ENCODE measurements around the gene RASD1.
"Not testable (repeated sequence)": the region's sequence is repeated elsewhere in the genome, so short reads cannot be mapped to it uniquely, and the experiment has no call there.

Gene RASD1

DNA sequence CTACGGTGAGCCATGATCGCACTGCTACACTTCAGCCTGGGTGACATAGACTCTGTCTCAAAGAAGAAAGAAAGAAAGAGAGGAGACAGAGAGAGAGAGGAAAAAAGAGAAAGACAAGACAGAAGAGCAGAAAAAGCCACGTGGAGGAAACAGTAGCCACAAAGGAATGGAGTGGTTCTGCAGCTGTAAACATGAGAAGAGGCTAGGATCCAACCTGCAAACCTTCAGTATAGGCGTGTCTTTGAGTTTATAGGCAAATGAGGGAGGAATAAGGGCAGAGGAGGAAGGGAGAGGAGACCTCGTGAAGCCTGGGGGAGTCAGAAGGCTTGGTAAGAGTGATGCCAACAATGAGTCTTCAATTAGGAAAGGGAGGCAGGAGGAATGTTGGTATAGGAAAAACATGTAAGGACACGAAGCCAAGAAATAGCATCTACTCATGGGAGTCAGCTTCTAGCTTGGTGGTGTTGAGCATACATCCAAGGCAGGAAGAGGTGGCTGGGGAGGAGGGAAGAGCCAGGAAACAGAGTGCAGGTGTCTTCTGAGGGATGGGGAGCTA lies 15.5 kb downstream of the RASD1 start:
- no peak for DNase-seq
- intact Hi-C loops (cut with DNase I) = no loop called here

GRCh38 chr17:17479209-17479608 lies 17.0 kb downstream of the RASD1 start:
- intact Hi-C loops (cut with DNase I) = no loop called here
- DNase-seq = no peak

DNA sequence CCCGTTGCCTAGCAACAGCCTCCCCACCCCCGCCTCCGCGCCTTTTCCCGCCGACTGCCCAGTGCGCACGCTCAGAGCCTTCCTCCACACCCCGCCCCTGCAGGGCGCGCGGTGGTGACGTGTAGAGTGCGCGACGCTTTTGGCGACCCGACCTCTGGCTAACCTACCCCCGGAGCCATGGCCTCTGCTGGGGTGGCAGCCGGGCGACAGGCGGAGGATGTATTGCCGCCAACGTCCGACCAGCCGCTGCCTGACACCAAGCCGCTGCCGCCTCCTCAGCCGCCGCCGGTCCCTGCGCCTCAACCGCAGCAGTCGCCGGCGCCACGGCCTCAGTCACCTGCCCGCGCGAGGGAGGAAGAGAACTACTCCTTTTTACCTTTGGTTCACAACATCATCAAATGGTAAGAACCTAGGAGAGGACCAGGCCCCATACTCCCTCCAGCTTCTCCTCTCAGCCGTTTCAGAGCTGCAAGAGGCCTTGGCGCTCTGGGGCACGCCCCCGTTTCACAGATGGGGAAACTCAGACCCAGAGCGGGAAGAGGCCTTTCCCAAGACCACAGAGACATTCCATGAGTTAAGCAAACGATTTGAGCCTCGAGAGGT lies 19.2 kb downstream of the RASD1 start, which contains the start of gene MED9:
TSS of gene MED9 (plus strand) at position 136 of the 603 bp plus-strand sequence. CDS start at position 178, 42 bp downstream.
- peak; percentile 83 to 99 (median 91) for DNase-seq
- intact Hi-C loops (cut with DNase I) = no loop called here

DNA sequence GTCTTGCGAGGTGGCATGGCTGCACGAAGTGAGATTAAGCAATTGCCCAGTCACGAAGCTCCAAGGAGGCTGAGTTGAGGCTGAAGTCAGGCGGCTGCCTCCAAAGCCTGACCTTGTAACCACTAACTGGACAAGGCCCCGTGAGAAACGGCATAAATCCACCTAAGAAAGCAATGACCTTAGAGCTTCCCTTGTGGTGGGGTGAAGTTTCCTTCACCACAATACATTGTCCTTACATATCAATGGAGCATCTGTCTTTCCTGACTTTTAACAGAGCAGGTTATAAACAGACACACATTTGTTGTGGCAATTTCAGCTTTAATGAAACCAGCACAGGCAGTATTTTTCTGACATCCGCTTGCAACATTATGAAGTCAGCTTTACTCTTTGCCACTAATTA lies 21.9 kb downstream of the RASD1 start:
- no peak for DNase-seq
- intact Hi-C loops (cut with DNase I) = no loop called here

DNA sequence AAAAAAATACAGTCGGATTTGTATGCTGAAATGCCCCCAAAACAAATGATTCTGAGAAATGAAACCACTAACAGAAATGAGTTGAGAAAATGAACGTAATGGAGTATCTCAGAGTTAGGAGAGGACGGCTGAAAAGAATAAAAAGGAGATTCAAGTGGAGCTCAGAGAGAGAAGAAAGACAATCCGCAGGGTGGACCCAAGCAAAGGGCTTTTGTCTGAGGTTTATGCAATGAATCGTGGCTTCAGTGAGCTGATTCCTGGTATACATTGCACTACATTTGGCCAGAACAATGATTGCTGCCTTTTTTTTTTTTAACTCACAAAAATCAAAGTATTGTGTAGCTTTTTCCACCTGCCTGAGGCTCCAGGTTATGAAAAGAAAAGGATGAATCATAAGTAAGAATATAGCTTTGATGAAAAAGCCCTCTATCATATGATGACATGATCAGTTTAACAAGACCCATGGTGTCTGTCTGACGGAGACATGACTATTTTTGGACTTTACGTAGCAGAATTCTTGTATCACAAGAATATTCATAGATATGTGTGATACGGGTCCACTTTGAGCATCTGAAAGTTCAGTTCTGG lies 23.8 kb downstream of the RASD1 start:
- DNase-seq = no peak
- intact Hi-C loops (cut with DNase I) = no loop called here

GRCh38 chr17:17469996-17470395 lies 26.2 kb downstream of the RASD1 start:
- intact Hi-C loops (cut with DNase I) = loop anchor here (10.0 kb wide), 1 partner anchor 55 kb away; no protein-coding TSS in a partner anchor
- no peak for DNase-seq

DNA sequence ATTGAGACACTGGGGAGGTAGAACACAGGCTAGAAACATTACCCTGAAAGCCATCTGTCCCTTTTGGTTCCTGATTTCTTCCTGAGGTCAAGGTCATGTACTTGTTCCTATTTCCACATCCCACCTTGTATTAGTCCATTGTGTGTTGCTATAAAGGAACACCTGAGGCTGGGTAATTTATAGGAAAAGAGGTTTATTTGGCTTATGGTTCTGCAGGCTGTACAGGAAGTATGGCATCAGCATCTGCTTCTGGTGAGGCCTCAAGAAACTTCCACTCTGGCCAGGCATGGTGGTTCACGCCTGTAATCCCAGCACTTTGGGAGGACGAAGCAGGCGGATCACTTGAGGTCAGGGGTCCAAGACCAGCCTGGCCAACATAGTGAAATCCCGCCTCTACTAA lies 26.8 kb downstream of the RASD1 start:
- intact Hi-C loops (cut with DNase I) = loop anchor here (10.0 kb wide), 1 partner anchor 55 kb away; no protein-coding TSS in a partner anchor
- DNase-seq = no peak

- peak in 7 of 10 donors; percentile 41 to 92 (median 51) for DNase-seq
- intact Hi-C loops (cut with DNase I) = loop anchor here (10.0 kb wide), 1 partner anchor 54 kb away; no protein-coding TSS in a partner anchor
Observed at GRCh38 chr17:17468217-17469010, 27.8 kb downstream of the RASD1 start.

GRCh38 chr17:17467720-17468119 lies 28.5 kb downstream of the RASD1 start:
- intact Hi-C loops (cut with DNase I) = loop anchor here (10.0 kb wide), 1 partner anchor 53 kb away; no protein-coding TSS in a partner anchor
- DNase-seq = no peak

DNA sequence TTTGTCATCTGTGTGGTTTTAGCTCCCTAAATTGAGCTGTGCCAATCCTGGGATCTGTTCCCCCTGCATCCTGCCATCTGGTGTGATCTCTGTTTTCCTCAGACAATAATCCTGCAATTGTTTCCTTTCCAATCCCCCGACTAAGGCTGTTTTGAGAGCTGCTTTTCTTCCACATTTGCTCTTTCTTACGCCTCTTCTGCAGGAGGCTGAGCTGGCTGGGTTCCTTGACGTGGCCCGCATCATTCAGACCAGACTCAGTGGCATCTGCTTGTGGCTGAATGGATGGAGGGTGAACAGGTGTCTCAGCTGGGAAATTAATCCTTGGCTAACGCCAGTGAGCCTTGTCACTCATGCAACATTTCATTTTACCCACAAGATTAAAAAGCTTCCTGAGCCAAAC lies 29.2 kb downstream of the RASD1 start:
- DNase-seq = peak in 8 of 10 donors; percentile 37 to 90 (median 57)
- intact Hi-C loops (cut with DNase I) = loop anchor here (10.0 kb wide), 1 partner anchor 52 kb away; no protein-coding TSS in a partner anchor

GRCh38 chr17:17466511-17466910 lies 29.7 kb downstream of the RASD1 start:
- intact Hi-C loops (cut with DNase I) = loop anchor here (10.0 kb wide), 1 partner anchor 52 kb away; no protein-coding TSS in a partner anchor
- DNase-seq = no peak

- intact Hi-C loops (cut with DNase I) = loop anchor here (10.0 kb wide), 1 partner anchor 51 kb away; no protein-coding TSS in a partner anchor
Observed at GRCh38 chr17:17465878-17466277, 30.3 kb downstream of the RASD1 start.

GRCh38 chr17:17463821-17464220 lies 32.4 kb downstream of the RASD1 start:
- intact Hi-C loops (cut with DNase I) = loop anchor here (10.0 kb wide), 1 partner anchor 49 kb away; no protein-coding TSS in a partner anchor
- DNase-seq = peak in 1 of 10 donors; percentile 91

More at GRCh38 chr17:17465878-17466277, 30.3 kb downstream of the RASD1 start:
- DNase-seq = peak in 4 of 10 donors; percentile 32 to 86 (median 58)

- intact Hi-C loops (cut with DNase I) = loop anchor here (10.0 kb wide), 1 partner anchor 47 kb away; no protein-coding TSS in a partner anchor
- no peak for DNase-seq
Observed at GRCh38 chr17:17462048-17462824, 34.0 kb downstream of the RASD1 start.

GRCh38 chr17:17460038-17460437 lies 36.2 kb downstream of the RASD1 start:
- DNase-seq = no peak

DNA sequence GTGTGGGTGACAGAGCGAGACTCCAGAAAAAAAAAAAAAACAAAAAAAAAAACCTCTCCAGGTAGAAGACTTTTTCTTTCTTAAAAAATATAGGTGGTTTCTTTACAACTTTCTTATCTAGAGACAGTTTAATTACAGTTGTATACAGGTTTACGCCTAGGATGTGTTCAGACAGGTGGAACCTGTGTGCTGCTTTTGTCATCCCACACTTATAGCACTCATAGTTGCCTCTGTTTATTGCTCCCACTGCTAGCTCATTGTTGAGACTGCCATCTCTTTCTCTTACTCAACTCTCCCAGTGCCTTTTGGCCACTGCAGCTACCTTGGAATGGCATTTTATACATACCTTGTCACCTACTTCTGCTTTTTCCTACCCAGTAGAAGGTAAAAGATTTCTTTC lies 38.5 kb downstream of the RASD1 start:
- intact Hi-C loops (cut with DNase I) = no loop called here

More at GRCh38 chr17:17460038-17460437, 36.2 kb downstream of the RASD1 start:
- intact Hi-C loops (cut with DNase I) = loop anchor here (10.0 kb wide), 1 partner anchor 45 kb away; no protein-coding TSS in a partner anchor

DNA sequence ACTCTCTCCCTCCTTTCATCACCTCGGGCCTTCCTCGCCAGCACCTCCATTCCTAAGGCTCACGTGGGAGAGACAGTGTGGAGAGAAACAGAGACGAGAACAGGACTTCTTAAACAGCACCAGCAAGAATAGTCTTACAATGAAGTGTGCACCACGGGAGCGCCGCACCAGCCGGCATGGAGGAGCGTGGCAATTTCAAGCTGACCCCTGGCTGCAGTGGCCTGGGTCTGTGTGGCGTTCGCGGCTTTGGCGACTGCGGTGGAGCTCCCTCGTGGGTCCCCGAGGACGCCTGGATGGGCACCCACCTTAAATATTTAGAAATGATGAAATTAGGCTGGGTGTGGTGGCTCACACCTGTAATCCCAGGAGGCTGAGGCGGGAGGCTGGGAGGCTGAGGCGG lies 39.9 kb downstream of the RASD1 start:
- intact Hi-C loops (cut with DNase I) = no loop called here
- DNase-seq = peak in 1 of 10 donors; percentile 66

More for the DNA sequence above, 38.5 kb downstream of the RASD1 start:
- no peak for DNase-seq

GRCh38 chr17:17455173-17455572 lies 41.0 kb downstream of the RASD1 start:
- peak in 1 of 10 donors; percentile 63 for DNase-seq
- intact Hi-C loops (cut with DNase I) = no loop called here

- DNase-seq; intact Hi-C loops (cut with DNase I): not testable (repeated sequence)
Observed at GRCh38 chr17:17454700-17455099, 41.5 kb downstream of the RASD1 start.
